Measurements from ENCODE around the gene SDK1.

- no peak for TF ChIP-seq CTCF (tag by site-specific recombination; IDR thresholded peaks at IDR 0.05)
- TF ChIP-seq ZNF184 (tag by site-specific recombination; IDR thresholded peaks at IDR 0.05) = no peak
- TF ChIP-seq TRIM28 (IDR thresholded peaks at IDR 0.05; ENCODE audit: borderline replicate concordance, low read length) = no peak
- TF ChIP-seq ZFP37 (tag by site-specific recombination; IDR thresholded peaks at IDR 0.05) = no peak
- TF ChIP-seq, protein P1, sequence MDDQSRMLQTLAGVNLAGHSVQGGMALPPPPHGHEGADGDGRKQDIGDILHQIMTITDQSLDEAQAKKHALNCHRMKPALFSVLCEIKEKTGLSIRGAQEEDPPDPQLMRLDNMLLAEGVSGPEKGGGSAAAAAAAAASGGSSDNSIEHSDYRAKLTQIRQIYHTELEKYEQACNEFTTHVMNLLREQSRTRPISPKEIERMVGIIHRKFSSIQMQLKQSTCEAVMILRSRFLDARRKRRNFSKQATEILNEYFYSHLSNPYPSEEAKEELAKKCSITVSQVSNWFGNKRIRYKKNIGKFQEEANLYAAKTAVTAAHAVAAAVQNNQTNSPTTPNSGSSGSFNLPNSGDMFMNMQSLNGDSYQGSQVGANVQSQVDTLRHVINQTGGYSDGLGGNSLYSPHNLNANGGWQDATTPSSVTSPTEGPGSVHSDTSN (CRISPR knock-in tag; IDR thresholded peaks at IDR 0.05) = no peak
- no peak for TF ChIP-seq OVOL3 (tag by site-specific recombination; IDR thresholded peaks at IDR 0.05)
- TF ChIP-seq ZNF416 (tag by site-specific recombination; IDR thresholded peaks at IDR 0.05) = no peak
- no peak for TF ChIP-seq ZBTB7A (tag by site-specific recombination; IDR thresholded peaks at IDR 0.05; ENCODE audit: low read depth)
- TF ChIP-seq TCF7L2 (IDR thresholded peaks at IDR 0.05; ENCODE audit: borderline replicate concordance, low read depth, low read length) = no peak
- TF ChIP-seq, protein P2, sequence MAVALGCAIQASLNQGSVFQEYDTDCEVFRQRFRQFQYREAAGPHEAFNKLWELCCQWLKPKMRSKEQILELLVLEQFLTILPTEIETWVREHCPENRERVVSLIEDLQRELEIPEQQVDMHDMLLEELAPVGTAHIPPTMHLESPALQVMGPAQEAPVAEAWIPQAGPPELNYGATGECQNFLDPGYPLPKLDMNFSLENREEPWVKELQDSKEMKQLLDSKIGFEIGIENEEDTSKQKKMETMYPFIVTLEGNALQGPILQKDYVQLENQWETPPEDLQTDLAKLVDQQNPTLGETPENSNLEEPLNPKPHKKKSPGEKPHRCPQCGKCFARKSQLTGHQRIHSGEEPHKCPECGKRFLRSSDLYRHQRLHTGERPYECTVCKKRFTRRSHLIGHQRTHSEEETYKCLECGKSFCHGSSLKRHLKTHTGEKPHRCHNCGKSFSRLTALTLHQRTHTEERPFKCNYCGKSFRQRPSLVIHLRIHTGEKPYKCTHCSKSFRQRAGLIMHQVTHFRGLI (tag by site-specific recombination; IDR thresholded peaks at IDR 0.05) = no peak
Measured at GRCh38 chr7:3641582-3641981, 340.5 kb downstream of the SDK1 start.

Measured in HEK293 (cell line).